Fibroblast of the conjunctiva (primary cell): ENCODE data around the gene SCNN1B.

Experiments used
- DNase-seq: peaks from one replicate; pipeline ENCODE4 v3.0.0-alpha.2; 2010; ENCODE audit warnings: low read depth

SCNN1B gene

DNA sequence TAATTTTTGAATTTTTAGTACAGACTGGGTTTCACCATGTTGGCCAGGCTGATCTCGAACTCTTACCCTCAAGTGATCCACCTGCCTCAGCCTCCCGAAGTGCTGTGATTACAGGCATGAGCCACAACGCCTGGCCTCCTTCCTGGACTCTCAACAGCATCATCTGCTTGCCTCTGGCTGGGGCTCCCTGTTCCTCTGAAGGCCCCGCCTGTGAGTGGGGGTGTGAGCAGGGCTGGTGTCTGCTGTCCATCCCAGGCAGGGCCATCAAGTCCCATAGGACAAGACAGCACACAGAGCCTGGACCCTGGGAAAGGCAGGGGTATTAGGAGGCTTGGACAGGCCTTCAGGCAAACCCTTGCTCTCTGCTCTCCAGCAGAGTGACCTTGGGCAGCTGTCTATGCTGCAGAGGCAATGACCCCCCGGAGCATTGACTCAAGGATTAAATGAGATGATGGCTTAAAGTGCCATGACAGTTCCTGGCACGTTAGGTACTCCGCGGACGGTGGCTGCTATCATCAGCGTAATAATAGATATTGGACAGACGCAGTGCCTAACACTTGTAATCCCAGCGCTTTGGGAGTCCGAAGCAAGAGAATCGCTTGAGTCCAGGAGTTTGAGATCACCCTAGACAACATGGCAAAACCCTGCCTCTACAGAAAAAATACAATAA is 19.2 kb downstream of the SCNN1B start:
- DNase-seq, result no peak

DNA sequence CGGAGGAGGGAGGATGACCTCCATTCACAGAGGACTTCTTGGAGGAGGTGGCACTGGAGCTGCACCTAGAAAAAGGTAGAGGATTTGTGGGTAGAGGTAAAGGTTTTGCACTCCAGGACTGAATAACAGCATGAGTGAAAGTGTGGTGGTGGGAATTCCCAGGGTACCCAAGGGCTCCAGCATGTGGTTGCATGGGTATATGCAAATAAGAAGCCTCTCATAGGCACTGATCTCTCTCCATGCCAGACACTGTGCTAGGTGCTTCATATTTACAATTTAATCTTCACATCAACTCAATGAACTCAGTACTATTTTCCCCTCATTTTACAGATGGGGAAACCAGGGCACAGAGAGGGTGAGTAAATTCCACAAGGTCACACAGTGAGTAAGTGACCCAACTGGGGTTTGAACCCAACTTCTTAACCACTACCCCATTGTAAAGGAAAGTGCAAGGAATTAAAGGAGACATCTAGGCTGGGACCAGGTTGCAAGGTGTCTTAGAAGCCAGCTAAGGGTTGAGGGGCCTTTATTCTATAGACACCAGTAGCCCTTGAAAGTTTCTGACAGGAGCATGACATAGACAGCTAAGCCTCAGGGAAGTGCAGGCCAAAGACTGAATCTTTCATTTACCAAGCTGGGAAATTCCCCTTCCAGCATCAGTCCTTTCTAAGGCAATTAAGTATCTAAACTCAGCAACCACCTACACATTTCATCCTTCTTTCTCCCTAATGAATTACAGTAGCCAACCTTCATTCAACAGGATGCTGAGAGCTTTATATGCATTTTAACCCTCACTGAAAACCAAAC is 21.3 kb downstream of the SCNN1B start:
- DNase-seq, result no peak

DNA sequence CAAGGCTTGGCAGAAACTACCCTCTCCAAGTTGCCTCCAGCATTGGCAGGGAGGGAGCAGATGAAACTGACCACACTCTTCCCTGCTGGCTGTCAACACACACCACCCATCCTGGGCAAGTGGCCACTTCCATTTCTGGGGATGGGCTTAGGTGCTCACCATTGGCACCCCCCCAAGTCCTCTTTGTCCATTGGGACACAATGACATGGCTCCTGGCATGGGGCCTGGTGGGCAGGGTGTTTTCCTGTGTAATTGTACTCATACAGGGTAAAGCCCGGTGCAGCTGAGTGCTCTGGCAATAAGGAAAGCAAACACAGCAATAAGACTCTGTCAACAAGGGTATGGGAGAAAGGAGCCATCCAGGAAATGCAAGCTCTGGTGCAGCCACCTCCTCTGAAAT is 22.6 kb downstream of the SCNN1B start:
- no peak for DNase-seq

DNA sequence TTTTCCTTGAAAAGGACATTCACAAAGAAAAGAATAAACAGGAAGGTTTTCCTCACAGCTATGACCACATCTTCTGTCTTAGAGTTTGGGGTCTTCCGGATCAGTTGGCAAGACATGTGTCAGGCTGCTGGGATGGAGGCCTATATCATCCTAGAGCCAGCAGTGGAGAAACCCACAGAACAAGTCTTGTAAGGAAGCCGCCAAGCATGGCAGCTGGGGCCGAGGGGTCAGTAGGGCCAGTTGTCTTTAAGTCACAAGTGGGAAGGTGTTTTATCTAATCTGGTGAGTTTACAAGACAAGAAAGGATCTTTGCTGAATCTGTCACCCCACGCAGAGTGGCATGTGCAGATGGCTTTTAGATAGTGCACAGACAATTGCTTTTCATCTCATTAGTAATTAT is 25.7 kb downstream of the SCNN1B start:
- DNase-seq, result no peak

DNA sequence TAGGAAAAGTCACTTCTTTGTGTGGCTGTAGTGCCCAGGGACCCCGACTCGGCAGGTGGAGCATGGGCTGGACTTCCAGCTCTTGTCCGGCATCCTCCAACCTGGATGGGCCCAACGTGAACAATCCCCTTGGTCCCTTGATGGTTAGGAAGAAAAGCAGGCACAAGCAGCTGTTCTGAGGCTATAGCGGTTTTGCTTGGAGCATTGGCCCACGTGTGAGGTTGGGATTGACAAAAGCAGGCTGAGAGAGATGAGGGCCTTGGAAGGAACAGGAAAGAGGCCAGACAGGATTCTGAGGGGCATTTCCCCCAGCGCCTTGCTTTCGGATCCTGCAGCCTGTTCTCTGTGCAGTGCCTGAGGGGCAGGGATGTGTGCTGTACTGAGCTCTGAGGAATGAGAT is 28.1 kb downstream of the SCNN1B start:
- DNase-seq, result no peak

DNA sequence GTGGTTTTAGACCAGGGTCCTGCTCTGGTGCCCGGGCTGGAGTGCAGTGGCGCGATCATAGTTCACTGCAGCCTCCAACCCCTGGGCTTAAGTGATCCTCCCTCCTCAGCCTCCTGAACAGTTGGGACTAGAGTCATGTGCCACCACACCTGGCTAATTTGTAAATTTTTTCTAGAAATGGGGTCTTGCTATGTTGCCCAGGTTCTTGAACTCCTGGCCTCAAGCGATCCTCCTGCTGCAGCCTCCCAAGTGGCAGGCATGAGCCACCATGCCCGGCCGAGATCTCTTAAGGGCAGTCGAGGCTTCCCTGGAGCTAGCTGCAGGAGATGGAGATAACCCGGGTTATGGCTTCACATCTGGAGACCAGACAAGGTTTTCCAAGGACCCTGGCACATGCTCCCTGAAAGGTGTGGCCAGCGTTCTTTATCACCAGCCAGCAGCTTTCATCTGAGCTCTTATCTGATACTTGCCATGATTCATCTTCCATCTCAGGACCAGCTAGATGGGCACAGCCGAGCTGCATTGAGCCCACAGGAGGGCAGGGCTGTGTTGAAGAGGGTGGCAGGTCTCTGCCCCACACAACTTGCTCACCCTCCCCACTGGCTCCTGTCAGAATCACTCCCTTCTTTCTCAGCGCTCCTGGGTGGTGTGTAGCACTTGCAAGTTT is 28.6 kb downstream of the SCNN1B start:
- DNase-seq, result no peak

DNA sequence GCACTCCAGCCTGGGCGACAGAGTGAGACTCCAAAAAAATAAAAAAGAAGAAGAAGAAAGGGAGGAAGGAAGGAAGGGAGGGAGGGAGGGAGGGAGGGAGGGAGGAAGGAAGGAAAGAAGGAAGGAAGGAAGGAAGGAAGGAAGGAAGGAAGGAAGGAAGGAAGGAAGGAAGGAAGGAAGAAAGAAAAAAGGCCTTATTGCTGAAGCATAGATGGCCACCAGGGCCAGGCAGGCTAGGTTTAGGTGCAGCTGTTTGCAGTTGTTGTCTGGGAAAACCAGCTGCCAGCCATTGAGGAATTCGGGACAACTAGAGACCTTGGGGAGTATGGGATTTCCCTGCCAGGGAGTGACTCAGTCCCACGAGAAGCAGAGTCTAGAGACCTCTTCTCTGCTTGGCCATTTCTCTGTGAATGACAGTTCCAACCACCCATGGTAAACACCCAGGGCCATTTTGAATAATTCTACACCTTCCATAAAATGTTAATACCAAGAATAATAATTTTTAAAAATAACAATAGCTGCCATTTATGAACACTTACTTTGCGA is 31.0 kb downstream of the SCNN1B start:
- DNase-seq, result no peak

DNA sequence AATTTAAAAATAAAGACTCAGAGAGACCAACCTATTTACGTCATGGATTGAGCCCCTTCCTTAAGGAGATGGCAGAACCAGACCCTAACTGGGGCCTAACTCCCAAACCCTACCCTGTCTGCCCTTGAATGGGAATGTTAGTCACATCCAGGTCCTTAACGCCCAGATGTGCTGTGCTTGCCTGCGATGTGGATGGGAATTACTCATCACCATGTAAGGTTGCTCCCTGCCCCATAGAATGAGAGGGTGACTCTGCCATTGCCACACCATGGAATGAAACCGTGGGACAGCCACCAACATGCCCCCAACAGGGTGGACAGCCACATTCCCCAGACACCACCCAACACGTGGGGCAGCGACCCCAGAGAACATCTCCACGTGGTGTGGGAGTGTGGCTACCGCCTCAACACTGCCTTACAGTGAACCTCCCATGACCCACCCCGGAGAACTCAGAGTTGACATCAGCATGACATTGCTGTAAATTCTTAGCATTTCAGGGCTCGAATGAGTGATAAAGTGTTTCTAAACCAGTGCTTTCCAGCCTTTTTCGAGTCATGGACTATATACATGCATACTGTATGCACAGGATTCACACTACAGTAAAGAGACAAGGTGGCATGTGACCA is 31.8 kb downstream of the SCNN1B start:
- DNase-seq, result no peak

DNA sequence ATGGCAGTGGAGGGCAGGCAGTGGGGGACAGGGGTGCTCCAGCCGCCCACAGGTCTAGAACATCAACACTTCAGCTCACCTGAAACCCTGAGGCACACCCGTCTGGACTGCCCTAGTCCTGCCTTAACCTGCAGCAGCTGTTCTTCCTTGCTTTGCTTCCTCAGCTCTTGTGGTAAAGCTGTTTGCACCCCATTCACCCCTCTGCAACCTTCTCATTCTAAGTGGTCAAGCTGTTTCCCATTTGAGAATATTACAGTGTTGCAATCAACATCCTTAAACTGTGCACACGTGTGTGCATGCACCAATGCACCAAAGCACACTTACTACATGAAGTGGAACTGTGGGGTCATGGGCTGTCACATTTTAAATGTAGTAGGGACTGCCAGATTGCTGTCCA is 32.4 kb downstream of the SCNN1B start:
- no peak for DNase-seq

DNA sequence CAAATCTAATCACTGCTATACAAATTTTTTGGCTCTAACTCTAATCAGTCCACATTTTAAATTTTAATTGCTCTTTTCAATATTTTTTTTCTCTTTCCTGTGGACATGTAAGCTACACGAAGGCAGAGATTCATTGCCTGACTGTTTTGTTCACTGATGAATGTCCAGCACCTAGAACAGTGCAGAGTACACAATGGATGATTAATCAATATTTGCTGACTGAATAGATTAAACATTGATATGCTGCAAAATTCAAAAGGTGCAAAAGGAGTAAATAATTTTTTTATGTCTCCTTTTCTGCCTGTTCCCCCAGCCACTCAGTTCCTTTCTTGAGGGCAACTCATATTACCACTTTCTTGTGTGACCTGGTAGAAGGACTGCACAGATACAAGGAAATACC is 32.8 kb downstream of the SCNN1B start:
- no peak for DNase-seq

DNA sequence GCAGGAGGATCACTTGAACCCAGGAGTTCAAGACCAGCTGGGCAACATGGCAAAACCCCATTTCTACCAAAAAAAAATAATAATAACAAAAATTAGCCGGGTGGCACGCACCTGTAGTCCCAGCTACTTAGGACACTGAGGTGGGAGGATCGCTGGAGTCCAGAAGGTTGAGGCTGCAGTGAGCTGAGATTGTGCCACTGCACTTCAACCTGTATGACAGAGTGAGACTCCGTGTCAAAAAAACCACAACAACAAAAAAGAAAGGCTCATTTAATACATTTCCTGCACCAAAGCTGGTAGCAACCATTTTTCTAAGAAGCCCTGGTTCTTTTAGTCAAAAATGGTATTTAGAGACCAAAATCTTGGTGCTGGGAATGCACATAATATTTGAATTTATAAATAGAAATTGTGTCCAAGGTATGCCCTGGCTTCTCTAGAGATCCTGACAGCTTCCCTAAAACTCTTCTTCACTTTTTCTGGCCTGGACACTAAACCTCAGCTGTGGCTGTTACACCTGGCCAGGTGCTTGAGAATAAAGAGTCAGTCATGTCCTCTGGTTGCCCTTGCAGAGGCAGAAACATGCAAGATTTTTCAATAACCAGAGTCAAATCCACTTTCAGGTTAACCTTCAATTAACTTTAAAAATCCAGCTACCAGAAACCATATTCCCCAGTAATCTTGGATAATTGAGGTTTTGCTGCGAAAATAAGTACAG is 35.9 kb downstream of the SCNN1B start:
- no peak for DNase-seq

DNA sequence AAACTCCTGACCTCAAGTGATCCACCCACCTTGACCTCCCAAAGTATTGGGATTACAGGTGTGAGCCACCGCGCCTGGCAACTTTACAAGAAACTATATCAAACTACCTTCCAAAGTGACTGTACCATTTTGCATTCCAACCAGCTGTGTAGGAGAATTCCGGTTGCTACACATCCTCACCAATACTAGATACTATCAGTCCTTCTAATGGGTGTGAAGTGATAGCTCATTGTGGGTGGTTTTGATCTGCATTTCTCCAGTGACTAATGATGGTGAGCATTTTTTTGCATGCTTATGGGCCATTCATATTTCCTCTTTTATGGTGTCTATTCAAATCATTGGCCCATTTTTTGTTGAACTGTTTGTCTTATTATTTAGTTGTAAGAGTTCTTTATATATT is 37.7 kb downstream of the SCNN1B start:
- no peak for DNase-seq

DNA sequence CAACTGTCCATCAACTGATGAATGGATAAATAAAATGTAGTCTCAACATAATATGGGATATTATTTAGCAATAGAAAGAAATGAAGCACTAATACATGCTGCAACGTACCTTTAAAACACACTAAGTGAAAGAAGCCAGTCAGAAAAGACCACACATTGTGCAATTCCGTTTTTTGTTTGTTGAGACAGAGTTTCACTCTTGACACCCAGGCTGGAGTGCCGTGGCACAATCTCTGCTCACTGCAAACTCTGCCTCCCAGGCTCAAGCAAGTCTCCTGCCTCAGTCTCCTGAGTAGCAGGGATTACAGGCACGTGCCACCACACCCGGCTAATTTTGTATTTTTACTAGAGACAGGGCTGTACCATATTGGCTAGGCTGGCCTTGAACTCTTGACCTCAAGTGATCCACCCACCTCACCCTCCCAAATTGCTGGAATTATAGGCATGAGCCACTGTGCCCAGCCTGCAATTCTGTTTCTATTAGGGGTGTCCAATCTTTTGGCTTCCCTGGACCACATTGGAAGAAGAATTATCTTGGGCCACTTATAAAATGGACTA is 40.1 kb downstream of the SCNN1B start:
- no peak for DNase-seq

DNA sequence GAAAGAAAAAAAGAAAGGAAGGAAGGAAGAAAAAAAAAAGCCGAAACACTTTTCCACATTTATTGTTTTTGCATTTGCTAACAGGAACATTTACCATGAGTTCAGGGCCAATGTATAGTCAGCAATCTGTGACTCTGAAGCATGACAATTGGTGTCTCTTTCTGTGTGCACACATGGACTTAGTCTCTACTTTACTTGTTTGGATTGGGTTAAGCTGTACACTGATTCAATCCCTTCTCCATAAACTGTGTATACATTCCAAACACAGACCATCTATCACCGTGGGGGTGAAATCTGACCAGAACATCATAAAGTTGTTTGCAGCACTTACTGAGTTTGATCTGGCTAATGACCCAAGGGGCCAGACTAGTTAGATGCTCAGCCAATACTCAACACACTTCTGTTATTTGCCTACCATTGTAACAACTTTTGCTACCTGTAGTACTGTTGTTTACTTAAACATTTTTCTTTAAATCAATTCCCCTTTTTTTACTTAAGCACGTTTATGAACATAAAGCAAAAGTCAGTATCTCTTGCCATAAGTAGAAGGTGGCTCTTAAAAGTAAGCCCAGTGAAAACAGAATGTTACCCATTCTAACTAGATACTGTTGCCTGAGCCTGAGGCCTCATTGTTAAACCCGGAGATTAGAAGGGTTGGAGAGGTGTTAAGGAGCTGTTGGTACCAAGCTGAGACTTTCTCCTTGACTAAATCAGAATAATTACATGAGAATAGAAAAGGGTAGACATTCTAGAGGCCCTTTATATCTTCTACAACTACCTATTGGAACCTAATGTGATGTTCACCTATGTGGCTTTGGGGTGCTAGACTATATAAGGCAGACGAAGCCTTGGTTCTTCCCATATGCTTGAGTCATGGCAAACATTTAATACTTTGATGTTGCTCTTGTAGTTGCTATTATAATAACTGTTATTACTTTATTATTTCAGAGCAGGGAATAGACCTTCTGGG is 41.8 kb downstream of the SCNN1B start:
- no peak for DNase-seq

DNA sequence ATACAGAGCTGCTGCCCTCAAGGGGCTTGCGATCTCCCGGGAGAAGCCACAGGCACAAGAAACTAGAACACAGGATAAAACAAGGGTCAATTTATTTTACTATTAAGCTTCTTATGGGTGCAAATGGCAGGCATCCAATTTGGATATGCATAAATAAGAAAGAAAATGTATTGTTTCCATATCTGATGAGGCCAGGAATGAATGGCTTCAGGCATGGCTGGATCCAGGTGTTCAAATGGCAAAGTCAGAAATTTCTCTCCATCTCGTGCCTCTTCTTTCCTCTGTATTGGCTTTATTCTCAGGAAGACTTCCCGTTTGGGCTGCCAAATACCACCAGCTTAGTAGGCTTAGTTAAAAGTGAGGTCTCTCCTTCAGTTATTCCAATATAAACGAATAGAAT is 43.1 kb downstream of the SCNN1B start:
- no peak for DNase-seq

DNA sequence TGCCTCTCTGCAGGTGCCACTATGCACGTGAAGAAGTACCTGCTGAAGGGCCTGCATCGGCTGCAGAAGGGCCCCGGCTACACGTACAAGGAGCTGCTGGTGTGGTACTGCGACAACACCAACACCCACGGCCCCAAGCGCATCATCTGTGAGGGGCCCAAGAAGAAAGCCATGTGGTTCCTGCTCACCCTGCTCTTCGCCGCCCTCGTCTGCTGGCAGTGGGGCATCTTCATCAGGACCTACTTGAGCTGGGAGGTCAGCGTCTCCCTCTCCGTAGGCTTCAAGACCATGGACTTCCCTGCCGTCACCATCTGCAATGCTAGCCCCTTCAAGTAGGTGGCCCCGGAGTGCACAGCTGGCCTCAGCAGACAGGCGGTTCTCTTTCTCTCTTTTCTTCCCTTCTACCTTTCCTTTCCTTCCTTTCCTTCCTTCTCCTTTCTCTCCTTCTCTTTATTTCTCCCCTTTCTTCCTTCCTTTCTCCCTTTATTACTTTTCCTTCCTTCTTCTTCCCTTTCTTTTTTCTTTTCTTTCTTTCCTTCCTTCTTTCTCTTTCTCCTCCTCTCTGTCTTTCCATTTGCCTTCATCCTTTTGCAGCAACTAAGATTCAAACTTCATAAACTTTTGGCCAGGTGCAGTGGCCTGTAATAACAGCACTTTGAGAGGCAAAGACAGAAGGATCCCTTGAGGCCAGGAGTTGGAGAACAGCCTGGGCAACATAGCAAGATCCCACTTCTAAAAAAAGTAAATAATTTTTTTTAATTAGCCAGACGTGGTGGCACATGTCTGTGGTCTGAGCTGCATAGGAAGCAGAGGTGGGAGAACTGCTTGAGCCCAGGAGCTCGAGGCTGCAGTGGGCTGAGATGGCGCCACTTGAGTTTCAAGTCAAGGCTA is 46.7 kb downstream of the SCNN1B start:
- DNase-seq, result no peak

DNA sequence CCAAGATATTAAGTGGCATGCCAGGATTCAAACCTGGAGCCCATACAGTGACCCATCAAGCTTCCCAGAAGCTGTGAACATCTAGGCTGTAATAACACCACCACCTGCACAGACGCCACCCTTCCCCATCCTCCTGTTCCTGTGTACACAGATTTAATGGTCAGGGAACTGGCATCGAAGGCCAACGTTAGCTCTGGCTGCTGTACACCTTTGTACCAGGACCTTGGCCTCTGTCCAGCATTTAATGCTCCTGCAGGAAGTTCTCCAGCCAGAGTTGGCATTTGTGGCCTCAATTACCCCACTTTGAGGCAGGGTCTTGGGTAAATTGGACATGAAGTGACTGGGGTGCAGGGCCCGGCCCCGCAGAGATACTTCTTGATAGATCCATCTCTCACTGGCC is 49.3 kb downstream of the SCNN1B start:
- no peak for DNase-seq

DNA sequence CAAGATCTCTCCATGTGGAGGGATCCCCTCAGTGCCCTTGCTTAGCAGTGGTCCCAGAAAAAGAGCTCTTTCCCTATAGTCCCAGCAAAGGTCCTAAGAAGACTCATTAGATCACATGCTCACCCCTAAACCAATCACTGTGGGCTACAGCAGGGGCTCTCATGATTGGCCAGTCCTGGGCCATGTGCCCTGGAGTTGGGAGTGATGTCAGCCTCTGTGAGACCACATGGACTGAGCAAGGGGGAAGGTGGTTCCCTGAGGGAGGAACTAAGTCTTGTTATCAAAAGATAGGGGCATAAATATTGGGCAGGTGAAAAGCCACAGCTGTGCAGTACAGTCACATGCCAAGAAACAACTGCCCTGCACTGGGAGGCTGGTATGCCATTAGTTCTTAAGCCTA is 51.3 kb downstream of the SCNN1B start:
- DNase-seq, result no peak

DNA sequence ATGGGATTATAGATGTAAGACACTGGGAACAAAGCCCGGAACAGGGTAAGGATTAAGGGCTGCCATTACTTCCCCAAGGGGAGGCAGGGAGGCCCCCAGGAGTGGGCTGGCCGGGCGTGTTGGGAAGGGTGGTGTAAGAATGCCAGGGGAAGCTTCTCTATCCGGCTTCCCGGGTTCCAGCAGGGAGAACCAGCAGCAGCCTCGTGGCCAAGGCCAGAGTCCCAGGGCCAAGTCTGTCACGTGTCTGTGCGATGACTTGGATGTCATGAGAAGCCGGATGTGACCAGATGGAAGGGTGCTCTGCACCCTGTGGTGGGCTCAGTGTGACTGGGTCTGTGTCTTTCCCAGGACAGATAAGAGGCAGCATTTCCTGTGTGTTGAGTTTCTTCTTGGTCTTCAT is 52.1 kb downstream of the SCNN1B start:
- DNase-seq, result no peak
